ENCODE data around the gene PODXL.

- TF ChIP-seq CTCF (IDR thresholded peaks at IDR 0.05; ENCODE audit: extremely low read depth in 1 of 2, insufficient read depth in 1 of 2, low read depth in 1 of 2, low read length in 2 of 2): no peak
- no peak for TF ChIP-seq MAX (IDR thresholded peaks at IDR 0.05; ENCODE audit: insufficient read depth, insufficient read length)
These were observed 50.5 kb downstream of the PODXL start for GRCh38 chr7:131505636-131506557.

Measured in endothelial cell of umbilical vein (primary cell).